Mammary epithelial cell (primary cell): ENCODE results near the gene RNF213.
A peak's percentile ranks its signal among the peaks of the same experiment; 100 is the strongest.

Experiments used
- EZH2 ChIP-seq: IDR thresholded peaks from 2 replicates; pipeline ENCODE4 v1.6.1; 2012; ENCODE audit warnings: low read length, inconsistent platforms, borderline replicate concordance
- TF ChIP-seq, protein P1 (sequence below), 2 donors: IDR thresholded peaks in 1 of 2; conservative IDR thresholded peaks in 1 of 2; 2 replicates each; pipeline ENCODE4 v1.5.1; 2011 to 2012; ENCODE audit warnings: inconsistent platforms in 2 of 2, low read length in 2 of 2, mild to moderate bottlenecking in 2 of 2, control low read depth in 1 of 2, low read depth in 1 of 2; ENCODE audit not compliant: insufficient read depth in 1 of 2; ENCODE audit errors: extremely low read depth in 1 of 2

DNA sequence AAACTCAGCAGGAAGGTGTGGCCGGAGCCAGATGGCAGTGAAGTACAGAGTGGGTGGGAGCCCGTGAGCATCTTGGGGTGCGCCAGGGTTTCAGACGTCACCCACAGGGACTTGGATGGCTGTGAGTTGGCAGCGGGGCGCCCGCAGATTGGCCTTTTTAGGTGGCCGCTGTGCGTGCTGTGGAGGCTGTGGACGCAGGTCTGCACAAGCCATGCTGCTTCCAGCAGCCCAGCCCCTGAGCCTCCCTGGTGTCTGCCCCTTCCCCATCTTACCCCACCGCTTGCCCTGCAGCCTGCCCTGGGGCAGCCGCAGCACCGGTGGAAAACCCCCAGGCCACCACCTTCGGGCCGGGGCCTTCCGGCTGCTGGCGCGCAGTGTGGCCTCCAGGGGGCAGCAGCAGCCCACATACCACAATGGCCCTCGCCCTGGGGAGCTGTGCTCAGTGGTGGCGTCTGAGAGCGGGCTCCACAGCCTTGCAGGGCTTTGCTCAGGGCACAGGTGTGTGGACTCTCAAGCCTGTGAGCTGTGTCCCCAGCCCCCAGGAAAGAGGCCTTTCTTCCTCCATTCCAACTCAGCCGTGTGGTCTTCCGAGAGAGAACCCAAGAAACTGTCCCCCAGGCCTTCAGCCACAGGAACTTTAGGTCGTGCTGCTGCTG lies 166.1 kb downstream of the RNF213 start:
- TF ChIP-seq, protein P1, sequence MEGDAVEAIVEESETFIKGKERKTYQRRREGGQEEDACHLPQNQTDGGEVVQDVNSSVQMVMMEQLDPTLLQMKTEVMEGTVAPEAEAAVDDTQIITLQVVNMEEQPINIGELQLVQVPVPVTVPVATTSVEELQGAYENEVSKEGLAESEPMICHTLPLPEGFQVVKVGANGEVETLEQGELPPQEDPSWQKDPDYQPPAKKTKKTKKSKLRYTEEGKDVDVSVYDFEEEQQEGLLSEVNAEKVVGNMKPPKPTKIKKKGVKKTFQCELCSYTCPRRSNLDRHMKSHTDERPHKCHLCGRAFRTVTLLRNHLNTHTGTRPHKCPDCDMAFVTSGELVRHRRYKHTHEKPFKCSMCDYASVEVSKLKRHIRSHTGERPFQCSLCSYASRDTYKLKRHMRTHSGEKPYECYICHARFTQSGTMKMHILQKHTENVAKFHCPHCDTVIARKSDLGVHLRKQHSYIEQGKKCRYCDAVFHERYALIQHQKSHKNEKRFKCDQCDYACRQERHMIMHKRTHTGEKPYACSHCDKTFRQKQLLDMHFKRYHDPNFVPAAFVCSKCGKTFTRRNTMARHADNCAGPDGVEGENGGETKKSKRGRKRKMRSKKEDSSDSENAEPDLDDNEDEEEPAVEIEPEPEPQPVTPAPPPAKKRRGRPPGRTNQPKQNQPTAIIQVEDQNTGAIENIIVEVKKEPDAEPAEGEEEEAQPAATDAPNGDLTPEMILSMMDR (conservative IDR thresholded peaks at IDR 0.05 in 1 of 2, IDR thresholded peaks at IDR 0.05 in 1 of 2; ENCODE audit: extremely low read depth in 1 of 2, insufficient read depth in 1 of 2, low read depth in 1 of 2, low read length in 2 of 2): peak; percentile 86 to 98
- TF ChIP-seq EZH2: no peak
